GM21528 (cell line): ENCODE data around the gene PLGLB1.
"Not testable (repeated sequence)": the region's sequence is repeated elsewhere in the genome, so short reads cannot be mapped to it uniquely, and the experiment has no call there.

Experiments
- ATAC-seq: cut with Tn5 transposase; IDR thresholded peaks from one replicate; pipeline ENCODE4 v1.9.1; 2021; ENCODE audit warnings: mild to moderate bottlenecking, moderate library complexity; ENCODE audit not compliant: unreplicated experiment, low FRiP score

Gene PLGLB1

DNA sequence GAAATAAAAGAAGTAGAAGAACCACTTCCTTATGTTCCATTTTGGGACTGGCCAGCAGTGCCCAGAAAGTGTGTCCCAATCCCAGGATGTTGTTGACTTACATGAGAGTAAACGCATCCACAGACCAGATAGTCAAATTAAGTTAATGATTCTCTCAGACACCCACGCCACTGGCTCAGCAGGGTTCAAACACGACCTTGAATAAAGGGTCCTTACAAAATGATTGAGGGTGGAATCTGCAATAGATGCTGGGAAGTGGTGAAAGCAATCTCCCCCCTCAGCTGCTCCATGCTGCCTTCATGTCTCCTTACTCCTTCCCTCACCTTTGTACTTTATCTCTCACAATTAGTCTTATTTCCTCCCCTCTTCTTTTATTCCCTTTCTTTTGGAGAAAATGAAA, at the start of gene PLGLB1:
TSS of gene PLGLB1 (minus strand) at position 101 of the 400 bp plus-strand sequence. CDS start at position 40, 61 bp downstream.
- not testable (repeated sequence) for ATAC-seq

GRCh38 chr2:87064305-87064704, 42.7 kb upstream of the PLGLB1 start:
- not testable (repeated sequence) for ATAC-seq

DNA sequence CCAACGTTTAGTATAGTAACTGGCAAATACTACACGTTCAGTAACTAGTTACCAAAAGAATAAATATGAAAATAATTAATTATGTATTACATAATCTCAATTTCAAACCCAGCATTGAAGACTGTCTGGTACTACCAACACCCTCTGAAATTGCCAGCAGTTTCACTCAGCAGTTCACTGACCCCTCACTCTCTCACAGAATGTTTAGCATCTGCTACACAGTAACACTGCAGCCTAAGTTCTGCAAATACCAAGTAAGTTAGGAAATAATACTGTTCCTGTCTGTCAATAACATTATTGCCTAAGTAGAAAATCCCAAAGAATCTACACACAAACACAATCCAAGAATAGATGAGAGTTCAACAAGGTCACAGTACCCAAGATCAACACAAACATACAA, 41.8 kb upstream of the PLGLB1 start:
- ATAC-seq: not testable (repeated sequence)

DNA sequence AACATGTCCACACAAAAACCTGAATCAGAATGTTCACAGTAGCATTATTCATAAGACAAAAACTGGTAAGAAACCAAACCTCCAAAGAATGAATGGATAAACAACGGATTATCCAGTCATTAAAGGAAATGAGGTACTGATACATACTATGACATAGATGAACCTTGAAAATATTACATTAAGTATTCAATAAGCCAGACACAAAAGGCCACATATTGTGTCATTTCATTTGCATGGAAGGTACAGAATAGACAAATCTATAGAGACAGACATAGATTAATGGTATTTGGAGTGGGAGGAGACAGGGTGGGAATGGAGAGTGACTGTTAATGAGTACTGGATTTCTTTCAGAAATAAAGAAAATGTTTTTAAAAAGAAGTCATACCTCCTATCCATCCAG, 39.9 kb upstream of the PLGLB1 start:
- not testable (repeated sequence) for ATAC-seq

DNA sequence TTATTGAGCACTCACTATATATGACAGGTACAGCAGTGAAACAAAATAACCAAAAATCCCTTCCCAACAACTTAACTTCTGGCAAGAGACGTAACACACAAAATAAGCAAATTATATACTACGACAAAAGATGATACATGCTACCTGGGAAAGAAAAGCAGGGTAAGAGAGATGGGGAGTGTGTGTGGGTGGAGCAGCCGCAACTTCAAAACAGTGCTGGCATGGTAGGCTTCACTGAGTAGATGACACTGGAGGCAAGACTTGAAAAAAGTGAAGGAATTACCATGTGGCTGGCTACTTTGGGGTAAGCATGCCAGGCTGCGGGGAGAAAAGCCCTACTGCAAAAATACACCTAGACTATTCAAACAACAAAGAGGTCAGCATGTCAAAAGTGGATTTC, 36.0 kb upstream of the PLGLB1 start:
- ATAC-seq: not testable (repeated sequence)

DNA sequence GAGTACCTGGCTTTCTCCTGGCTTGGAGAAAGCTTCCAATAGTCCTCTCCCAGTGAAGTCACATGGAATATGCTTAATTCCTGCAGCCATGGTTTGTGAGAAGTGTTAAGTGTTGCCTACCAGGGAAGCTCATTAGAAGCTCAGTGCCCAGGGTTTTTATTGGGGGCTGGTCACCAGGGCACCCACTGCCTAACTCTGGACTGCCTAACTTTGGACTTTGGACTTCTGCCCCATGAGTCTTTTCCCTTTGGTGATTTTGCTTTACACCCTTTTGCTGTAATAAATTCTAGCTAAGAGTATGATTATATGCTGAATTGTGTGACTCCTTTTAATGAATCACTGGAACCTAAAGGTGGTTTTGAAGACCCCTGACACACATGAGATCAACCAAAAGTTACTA, 35.2 kb upstream of the PLGLB1 start:
- ATAC-seq: not testable (repeated sequence)

- not testable (repeated sequence) for ATAC-seq
Measured at GRCh38 chr2:87056435-87056834, 34.8 kb upstream of the PLGLB1 start.

DNA sequence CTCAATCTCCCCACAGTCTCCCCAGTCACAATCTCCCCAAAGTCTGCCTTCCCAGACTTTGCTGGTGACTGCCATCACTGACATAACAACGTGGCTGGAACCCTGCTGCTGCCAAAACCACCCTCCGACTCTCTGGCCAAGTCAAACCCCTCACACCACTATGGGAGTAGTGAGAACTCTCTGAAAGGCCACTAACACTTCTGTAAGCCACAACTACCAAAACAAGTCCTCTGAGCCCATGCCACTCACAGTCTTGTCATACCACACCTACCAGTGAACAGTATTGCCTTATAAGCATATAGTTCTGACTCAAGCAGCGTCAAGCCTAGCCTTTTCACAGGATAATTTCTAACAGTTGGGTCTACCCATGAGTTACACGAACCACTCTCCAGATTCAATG, 32.7 kb upstream of the PLGLB1 start:
- ATAC-seq: not testable (repeated sequence)

GRCh38 chr2:87041321-87041978, 19.8 kb upstream of the PLGLB1 start:
- peak; percentile 58 for ATAC-seq

GRCh38 chr2:87028607-87029006, 7.0 kb upstream of the PLGLB1 start:
- ATAC-seq: not testable (repeated sequence)

DNA sequence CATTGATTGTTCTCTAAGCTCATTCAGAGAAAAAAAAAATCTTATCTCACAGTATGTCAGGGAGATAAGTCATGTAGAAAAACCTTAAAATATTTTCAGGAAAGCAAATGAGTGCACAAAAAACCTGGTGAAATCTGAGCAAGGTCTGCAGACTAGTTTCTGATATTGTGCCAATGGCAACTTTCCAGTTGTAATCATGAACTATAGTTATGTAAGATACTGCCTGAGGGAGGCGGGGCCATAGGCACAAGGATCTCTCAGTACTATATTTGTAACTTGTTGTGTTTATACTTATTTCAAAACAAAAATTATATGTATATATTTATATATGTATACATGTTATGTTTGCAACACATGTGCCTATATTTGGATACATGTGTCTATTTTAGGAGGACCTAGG, 5.2 kb upstream of the PLGLB1 start:
- not testable (repeated sequence) for ATAC-seq

DNA sequence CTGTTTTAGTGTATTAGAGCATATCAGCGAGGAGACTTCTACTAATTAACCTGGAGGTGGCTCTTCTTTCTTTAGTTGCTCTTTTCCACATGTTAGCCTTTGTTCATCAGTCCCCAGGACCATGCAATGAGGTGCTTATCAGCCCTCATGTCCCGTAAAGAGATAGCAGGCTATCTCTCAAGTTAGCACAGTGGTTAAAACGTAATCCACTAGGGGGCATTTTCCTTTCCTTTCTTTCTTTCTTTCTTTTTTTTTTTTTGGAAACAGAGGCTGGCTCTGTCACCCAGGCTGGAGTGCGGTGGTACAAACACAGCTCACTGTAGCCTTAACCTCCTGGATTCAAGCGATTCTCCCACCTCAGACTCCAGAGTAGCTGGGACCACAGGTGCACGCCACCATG, 4.3 kb upstream of the PLGLB1 start:
- not testable (repeated sequence) for ATAC-seq

DNA sequence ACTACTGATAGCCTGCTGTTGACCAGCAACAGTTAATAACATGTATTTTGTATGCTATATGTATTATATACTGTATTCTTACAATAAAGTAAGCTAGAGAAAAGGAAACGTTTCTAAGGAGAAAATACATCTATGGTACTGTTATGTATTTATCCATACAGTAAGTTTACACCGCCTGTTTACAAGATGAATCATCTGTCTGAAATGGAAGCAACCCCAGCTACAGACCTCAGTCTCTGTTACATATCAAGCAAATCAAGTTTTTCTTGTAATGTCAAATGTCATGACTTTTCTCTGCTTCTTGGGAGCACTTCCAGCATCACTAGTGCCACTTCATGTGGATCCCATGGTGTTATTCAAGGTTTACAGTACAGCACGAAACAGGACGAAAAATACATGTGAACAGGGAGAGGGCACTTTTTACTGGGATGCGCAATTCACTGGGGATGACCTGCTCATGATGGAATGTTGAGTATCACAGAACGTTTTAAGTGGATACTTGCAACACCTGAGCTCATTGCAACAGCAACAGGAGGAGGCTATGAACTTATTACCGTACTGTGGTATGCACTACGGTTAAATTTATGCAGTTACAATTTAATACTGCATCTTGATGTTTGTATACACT, 2.5 kb upstream of the PLGLB1 start:
- not testable (repeated sequence) for ATAC-seq

GRCh38 chr2:87021043-87021442, 601 bp downstream of the PLGLB1 start:
- ATAC-seq: not testable (repeated sequence)

- ATAC-seq: not testable (repeated sequence)
Measured at GRCh38 chr2:87019053-87019452, 2.6 kb downstream of the PLGLB1 start.

DNA sequence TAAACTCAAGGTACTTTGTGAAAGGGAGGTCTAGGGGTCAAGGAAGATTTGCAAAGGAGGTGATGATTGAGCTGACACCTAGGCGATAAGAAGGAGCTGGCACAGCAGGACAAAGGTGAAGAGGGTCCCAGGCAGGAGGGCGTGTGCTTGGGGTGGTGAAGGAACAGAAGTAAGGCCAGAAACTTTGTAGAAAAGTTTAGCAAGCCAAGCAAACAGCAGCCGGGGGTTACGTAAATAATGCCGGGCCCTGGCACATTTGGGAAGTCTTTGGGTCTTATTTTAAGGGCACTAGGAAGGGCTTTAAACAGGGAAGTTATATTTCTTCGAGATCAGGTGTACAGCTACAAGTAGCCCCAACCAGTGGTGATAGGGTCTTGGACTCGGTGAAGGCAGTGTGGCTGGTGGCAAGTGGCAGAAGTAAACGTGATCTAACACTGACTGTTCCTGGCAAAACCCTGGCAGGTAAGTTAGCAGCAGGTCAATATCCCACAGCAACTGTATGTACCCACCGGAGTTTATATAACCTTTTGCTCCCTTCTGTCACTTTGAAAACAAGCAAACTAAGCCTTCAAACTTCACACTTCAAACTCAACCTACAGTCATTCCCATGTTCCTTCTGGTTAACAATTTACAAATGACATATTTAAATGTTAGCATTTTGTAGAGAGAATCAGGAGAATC, 7.0 kb downstream of the PLGLB1 start:
- not testable (repeated sequence) for ATAC-seq

- not testable (repeated sequence) for ATAC-seq
Measured at GRCh38 chr2:87004398-87004797, 17.2 kb downstream of the PLGLB1 start.
